HL-60 (cell line): Measurements from ENCODE around the gene TBL1XR1.

Experiments used
- DNase-seq, 2 experiments: peaks; one replicate each; pipeline ENCODE4 v3.0.0-alpha.2; 2010 to 2020; ENCODE audit warnings: low read depth in 1 of 2, low spot score in 1 of 2
- H3K27ac ChIP-seq: fragments of 250-450 bp; sonication (Bioruptor Pico); replicated peaks from 2 replicates; pipeline ENCODE4 v1.5.1; 2020; ENCODE audit warnings: mild to moderate bottlenecking, moderate library complexity
- H3K27me3 ChIP-seq: fragments of 250-450 bp; sonication (Bioruptor Pico); 2 replicates; pipeline ENCODE4 v1.5.1; 2021; ENCODE audit warnings: mild to moderate bottlenecking, moderate library complexity; ENCODE audit not compliant: insufficient read depth, poor library complexity, severe bottlenecking
- H3K4me3 ChIP-seq: replicated peaks from 2 replicates; pipeline ENCODE4 v1.5.1; 2011; ENCODE audit warnings: mild to moderate bottlenecking, control low read depth, low read length; ENCODE audit not compliant: insufficient read depth
- GABPA ChIP-seq: IDR thresholded peaks from 2 replicates; pipeline ENCODE4 v1.6.1; 2012; ENCODE audit warnings: low read depth
- POLR2AphosphoS5 ChIP-seq: IDR thresholded peaks from 2 replicates; pipeline ENCODE4 v1.6.1; 2012; ENCODE audit warnings: low read depth
- SPI1 ChIP-seq: IDR thresholded peaks from 2 replicates; pipeline ENCODE4 v1.6.1; 2012; ENCODE audit warnings: low read depth, mild to moderate bottlenecking, borderline replicate concordance
- TF ChIP-seq, protein P1 (sequence below): IDR thresholded peaks from 2 replicates; pipeline ENCODE4 v1.6.1; 2012; ENCODE audit warnings: low read depth; ENCODE audit not compliant: insufficient replicate concordance
- TF ChIP-seq, protein P2 (sequence below): IDR thresholded peaks from one replicate; pipeline ENCODE4 v1.5.1; 2011; ENCODE audit warnings: low read length, control low read depth, inconsistent platforms; ENCODE audit not compliant: insufficient read depth

Gene TBL1XR1

GRCh38 chr3:177182352-177182751 is 14.9 kb downstream of the TBL1XR1 start:
- Histone ChIP-seq H3K27ac (no peak overlapping the region), H3K4me3 (no peak overlapping the region), H3K27me3 (no peaks in the 10 kb centered on the region)
- DNase-seq = no peak
- no peak for TF ChIP-seq SPI1
- TF ChIP-seq, protein P1, sequence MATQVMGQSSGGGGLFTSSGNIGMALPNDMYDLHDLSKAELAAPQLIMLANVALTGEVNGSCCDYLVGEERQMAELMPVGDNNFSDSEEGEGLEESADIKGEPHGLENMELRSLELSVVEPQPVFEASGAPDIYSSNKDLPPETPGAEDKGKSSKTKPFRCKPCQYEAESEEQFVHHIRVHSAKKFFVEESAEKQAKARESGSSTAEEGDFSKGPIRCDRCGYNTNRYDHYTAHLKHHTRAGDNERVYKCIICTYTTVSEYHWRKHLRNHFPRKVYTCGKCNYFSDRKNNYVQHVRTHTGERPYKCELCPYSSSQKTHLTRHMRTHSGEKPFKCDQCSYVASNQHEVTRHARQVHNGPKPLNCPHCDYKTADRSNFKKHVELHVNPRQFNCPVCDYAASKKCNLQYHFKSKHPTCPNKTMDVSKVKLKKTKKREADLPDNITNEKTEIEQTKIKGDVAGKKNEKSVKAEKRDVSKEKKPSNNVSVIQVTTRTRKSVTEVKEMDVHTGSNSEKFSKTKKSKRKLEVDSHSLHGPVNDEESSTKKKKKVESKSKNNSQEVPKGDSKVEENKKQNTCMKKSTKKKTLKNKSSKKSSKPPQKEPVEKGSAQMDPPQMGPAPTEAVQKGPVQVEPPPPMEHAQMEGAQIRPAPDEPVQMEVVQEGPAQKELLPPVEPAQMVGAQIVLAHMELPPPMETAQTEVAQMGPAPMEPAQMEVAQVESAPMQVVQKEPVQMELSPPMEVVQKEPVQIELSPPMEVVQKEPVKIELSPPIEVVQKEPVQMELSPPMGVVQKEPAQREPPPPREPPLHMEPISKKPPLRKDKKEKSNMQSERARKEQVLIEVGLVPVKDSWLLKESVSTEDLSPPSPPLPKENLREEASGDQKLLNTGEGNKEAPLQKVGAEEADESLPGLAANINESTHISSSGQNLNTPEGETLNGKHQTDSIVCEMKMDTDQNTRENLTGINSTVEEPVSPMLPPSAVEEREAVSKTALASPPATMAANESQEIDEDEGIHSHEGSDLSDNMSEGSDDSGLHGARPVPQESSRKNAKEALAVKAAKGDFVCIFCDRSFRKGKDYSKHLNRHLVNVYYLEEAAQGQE = no peak

DNA sequence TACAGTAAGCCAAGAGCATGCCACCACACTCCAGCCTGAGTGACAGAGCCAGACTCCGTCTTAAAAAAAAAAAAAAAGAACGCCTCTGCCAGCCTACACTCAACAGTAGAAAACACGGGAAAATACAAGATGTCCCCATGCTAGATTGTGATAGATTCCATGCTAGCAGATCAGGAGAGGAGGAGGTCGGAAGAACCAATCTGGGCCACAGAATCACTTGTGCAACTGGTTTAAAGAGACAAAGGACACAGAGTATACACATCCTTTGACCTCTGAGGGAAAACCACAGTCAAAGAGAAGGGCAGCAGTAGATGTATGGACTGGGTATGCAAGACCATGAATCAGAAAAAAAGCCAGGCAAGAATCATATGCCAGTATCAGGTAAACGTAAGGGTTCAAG is 15.9 kb downstream of the TBL1XR1 start:
- Histone ChIP-seq H3K4me3 (no peak overlapping the region), H3K27me3 (no peaks in the 10 kb centered on the region), H3K27ac (no peak overlapping the region)
- DNase-seq = no peak
- TF ChIP-seq, protein P2, sequence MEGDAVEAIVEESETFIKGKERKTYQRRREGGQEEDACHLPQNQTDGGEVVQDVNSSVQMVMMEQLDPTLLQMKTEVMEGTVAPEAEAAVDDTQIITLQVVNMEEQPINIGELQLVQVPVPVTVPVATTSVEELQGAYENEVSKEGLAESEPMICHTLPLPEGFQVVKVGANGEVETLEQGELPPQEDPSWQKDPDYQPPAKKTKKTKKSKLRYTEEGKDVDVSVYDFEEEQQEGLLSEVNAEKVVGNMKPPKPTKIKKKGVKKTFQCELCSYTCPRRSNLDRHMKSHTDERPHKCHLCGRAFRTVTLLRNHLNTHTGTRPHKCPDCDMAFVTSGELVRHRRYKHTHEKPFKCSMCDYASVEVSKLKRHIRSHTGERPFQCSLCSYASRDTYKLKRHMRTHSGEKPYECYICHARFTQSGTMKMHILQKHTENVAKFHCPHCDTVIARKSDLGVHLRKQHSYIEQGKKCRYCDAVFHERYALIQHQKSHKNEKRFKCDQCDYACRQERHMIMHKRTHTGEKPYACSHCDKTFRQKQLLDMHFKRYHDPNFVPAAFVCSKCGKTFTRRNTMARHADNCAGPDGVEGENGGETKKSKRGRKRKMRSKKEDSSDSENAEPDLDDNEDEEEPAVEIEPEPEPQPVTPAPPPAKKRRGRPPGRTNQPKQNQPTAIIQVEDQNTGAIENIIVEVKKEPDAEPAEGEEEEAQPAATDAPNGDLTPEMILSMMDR = no peak
- no peak for TF ChIP-seq GABPA
- TF ChIP-seq POLR2AphosphoS5 = no peak
- TF ChIP-seq, protein P1 = no peak
- no peak for TF ChIP-seq SPI1

DNA sequence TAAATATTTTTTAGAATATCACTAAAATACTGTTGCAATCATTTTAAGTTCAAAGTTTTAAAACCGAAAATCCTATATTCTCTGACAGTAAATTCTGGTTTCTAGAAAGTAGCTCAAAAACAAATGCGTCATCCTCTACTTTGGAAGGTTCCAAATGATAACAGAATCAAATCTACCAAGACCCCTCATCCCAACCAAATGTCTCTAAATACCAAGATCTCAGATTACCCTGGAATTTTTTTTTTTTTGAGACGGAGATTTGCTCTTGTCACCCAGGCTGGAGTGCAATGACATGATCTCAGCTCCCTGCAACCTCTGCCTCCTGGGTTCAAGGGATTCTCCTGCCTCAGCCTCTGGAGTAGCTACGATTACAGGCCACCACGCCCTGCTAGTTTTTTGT is 16.8 kb downstream of the TBL1XR1 start:
- no peak overlapping the region for H3K4me3 ChIP-seq
- DNase-seq = no peak
- no peaks in the 10 kb centered on the region for H3K27me3 ChIP-seq
- H3K27ac ChIP-seq = no peak overlapping the region
- TF ChIP-seq GABPA (no peak), SPI1 (no peak), POLR2AphosphoS5 (no peak)
- TF ChIP-seq, protein P2 = no peak
- TF ChIP-seq, protein P1 = no peak
